Activated CD4-positive, alpha-beta memory T cell treated with anti-CD3 and anti-CD28 coated beads for 36 hours (primary cell): ENCODE results near the gene SRRD. TPM values are rescaled to one million over a fixed set of nuclear protein-coding genes. Genes with fewer than 3 reads are reported as not detected.
A peak's percentile ranks its signal among the peaks of the same experiment; 100 is the strongest.
"Not testable (repeated sequence)": the region's sequence is repeated elsewhere in the genome, so short reads cannot be mapped to it uniquely, and the experiment has no call there.

Experiments
- CTCF ChIA-PET: fragments of 350-600 bp; sonication (Branson Sonifier 250); formaldehyde crosslinking; loops from one replicate; lab custom pipeline; 2021; ENCODE audit warnings: antibody characterized with exemption, inconsistent platforms; lab: Charles Lee
- POLR2A ChIA-PET: fragments of 350-600 bp; sonication (Branson Sonifier 250); formaldehyde crosslinking; loops from one replicate; lab custom pipeline; 2021; ENCODE audit warnings: antibody characterized with exemption; lab: Charles Lee
- DNase-seq: peaks from one replicate; pipeline ENCODE4 v3.0.0-alpha.2; 2020
- H3K27ac Mint-ChIP-seq: one replicate; pipeline ENCODE4 v1.8.0; 2021; ENCODE audit warnings: mixed read lengths
- H3K27me3 Mint-ChIP-seq: one replicate; pipeline ENCODE4 v1.8.0; 2021; ENCODE audit warnings: mixed read lengths
- H3K36me3 Mint-ChIP-seq: one replicate; pipeline ENCODE4 v1.8.0; 2021; ENCODE audit warnings: mixed read lengths
- H3K4me1 Mint-ChIP-seq: one replicate; pipeline ENCODE4 v1.8.0; 2021; ENCODE audit warnings: low read depth, mixed read lengths
- H3K4me3 Mint-ChIP-seq: one replicate; pipeline ENCODE4 v1.8.0; 2021; ENCODE audit warnings: mild to moderate bottlenecking, mixed read lengths
- H3K9me3 Mint-ChIP-seq: one replicate; pipeline ENCODE4 v1.8.0; 2021; ENCODE audit warnings: mixed read lengths
- intact Hi-C: fragments of 100-400 bp; cut with micrococcal nuclease; formaldehyde crosslinking; loops from one replicate; pipeline ENCODE4 v1.15.1; 2023
- total RNA-seq, 2 experiments: library from RNA; stranded (reverse); gene quantifications; one replicate each; pipeline ENCODE4 v1.2.3, GENCODE V29; 2021

Gene SRRD
- total RNA-seq, 2 experiments from 2014 or later, result 20.6 to 22.0 TPM

- POLR2A ChIA-PET, result no interaction called here
- peaks cover 11% of the 10 kb centered on the region for H3K36me3 Mint-ChIP-seq
- DNase-seq, result no peak
- H3K4me3 Mint-ChIP-seq, result no peak overlapping the region
- no peaks in the 10 kb centered on the region for H3K9me3 Mint-ChIP-seq
- CTCF ChIA-PET, result no interaction called here
- intact Hi-C loops, result no loop called here
- no peak overlapping the region for H3K27ac Mint-ChIP-seq
- H3K4me1 Mint-ChIP-seq, result no peaks in the 10 kb centered on the region
- no peaks in the 10 kb centered on the region for H3K27me3 Mint-ChIP-seq
Observed at GRCh38 chr22:26525946-26526564, 42.4 kb downstream of the SRRD start.

DNA sequence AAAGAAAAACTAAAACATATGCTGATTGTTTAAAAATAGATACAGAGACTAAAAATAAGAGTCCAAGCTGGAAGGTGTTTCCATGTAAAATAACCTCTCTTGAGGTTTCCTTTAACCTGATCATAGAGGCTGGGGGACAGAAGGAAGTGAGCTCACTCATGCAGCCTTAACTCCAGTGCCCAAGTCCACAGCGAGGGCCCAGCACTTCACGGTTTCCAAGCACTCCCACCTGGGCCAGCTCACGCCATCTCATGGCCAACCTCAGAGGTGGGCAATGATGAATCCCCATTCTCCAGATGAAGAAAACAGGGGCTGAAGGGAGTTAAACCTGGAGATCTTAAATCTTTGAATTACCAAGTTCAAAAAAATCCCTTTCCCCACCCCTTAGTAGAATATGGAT is 43.5 kb downstream of the SRRD start:
- ChIA-PET POLR2A (no interaction called here), CTCF (no interaction called here)
- H3K4me1 Mint-ChIP-seq, result no peaks in the 10 kb centered on the region
- DNase-seq, result no peak
- H3K9me3 Mint-ChIP-seq, result no peaks in the 10 kb centered on the region
- intact Hi-C loops, result no loop called here
- H3K4me3 Mint-ChIP-seq, result no peak overlapping the region
- no peaks in the 10 kb centered on the region for H3K27me3 Mint-ChIP-seq
- H3K36me3 Mint-ChIP-seq, result peaks cover 18% of the 10 kb centered on the region
- no peak overlapping the region for H3K27ac Mint-ChIP-seq

DNA sequence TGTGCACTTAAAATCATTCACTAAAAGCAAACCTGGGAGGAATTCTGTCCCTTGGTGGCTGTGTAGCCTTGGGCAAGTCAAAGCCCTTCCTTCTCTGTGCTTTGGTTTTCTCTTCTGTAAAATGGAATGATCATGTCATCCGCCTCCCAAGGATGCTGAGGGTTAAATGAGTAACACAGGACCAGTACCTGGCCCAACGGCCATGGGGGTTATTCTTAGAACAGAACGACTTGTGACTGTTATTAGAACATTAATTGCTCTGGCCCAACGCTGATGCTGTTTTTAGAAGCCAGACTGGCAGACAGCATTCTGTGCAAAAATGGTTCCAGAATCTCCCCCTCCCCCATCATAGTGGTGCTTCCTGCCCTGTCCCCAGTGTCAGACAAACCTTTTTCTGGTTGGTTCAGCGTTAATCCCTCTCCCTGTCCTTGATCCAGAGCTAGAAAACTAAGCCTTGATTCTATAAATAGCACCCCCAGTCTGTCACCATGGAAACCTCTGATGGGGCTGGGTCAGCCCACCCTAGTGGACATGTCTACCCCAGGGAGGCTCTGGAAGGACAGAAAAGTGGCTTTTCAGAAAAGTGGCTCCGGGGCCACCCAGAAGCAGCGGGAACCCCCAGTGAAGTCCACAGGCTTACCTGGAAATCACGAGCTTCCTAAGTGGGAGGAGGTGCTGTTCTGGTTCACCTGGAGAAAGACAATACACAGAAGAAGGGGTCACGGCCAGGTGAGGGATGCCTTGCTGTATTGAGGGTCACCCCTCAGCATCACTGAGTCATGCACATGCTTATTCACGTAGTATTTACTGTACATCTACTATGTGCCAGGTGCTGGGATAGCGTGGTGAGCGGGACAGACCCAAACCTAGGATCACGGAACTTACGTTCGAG is 44.1 kb downstream of the SRRD start:
- Mint-ChIP-seq H3K27me3 (no peaks in the 10 kb centered on the region), H3K4me1 (peaks cover 6% of the 10 kb centered on the region), H3K27ac (no peak overlapping the region), H3K4me3 (no peak overlapping the region), H3K36me3 (peaks cover 21% of the 10 kb centered on the region), H3K9me3 (no peaks in the 10 kb centered on the region)
- CTCF ChIA-PET, result no interaction called here
- intact Hi-C loops, result no loop called here
- POLR2A ChIA-PET, result no interaction called here
- no peak for DNase-seq

- H3K27ac Mint-ChIP-seq, H3K4me1 Mint-ChIP-seq, POLR2A ChIA-PET, H3K4me3 Mint-ChIP-seq, CTCF ChIA-PET, intact Hi-C loops, H3K27me3 Mint-ChIP-seq, H3K9me3 Mint-ChIP-seq, DNase-seq: not testable (repeated sequence)
- H3K36me3 Mint-ChIP-seq, result peaks cover 20% of the 10 kb centered on the region
Observed at GRCh38 chr22:26528518-26528917, 44.8 kb downstream of the SRRD start.

GRCh38 chr22:26529345-26529744 is 45.7 kb downstream of the SRRD start:
- POLR2A ChIA-PET, result no interaction called here
- Mint-ChIP-seq H3K27me3 (no peaks in the 10 kb centered on the region), H3K36me3 (peaks cover 20% of the 10 kb centered on the region), H3K9me3 (no peaks in the 10 kb centered on the region), H3K27ac (no peak overlapping the region), H3K4me1 (peaks cover 7% of the 10 kb centered on the region), H3K4me3 (no peak overlapping the region)
- DNase-seq, result no peak
- CTCF ChIA-PET, result interaction anchor here (0.6 to 0.7 kb wide), 2 partner anchors 69 to 151 kb away, joined by 3 read pairs; no protein-coding TSS in a partner anchor
- intact Hi-C loops, result no loop called here

DNA sequence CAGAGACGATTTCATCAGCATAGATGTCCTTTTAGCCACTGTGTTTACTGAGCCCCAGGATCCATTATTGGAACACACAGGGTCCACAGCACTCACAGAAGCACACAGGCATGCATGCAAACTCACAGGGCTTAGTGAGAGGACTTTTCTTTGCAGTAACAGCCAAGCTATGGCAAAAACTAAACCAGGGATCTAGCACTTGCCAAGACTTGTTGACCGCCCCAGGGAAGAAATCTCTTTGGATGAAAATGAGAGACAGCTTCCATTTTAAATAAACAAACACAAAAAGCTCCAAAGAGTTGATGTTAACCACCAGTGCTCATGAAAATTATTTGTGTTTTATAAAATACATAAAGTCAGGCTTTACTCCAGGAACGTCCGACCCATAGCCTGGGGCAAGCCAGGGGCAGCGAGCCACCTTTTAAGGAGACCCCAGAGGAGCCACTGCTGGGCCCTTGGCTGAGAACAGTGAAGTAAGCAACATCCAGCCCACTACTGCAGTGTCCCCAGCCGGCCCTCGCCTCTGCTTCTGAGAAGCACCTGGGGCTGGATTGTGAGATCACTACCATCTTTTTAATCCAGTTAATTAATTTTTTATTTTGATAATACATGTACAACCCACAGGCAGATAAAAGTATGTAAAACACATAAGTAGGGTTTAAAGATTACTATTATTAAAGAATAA is 50.6 kb downstream of the SRRD start:
- H3K4me3 Mint-ChIP-seq, result no peak overlapping the region
- POLR2A ChIA-PET, result interaction anchor here (1.2 kb wide), 1 partner anchor 53 kb away, joined by 3 read pairs; no protein-coding TSS in a partner anchor
- H3K36me3 Mint-ChIP-seq, result peaks cover 21% of the 10 kb centered on the region
- peaks cover 22% of the 10 kb centered on the region for H3K4me1 Mint-ChIP-seq
- no peaks in the 10 kb centered on the region for H3K27me3 Mint-ChIP-seq
- H3K9me3 Mint-ChIP-seq, result no peaks in the 10 kb centered on the region
- CTCF ChIA-PET, result interaction anchor here (0.7 to 1.6 kb wide), 5 partner anchors 11 to 131 kb away, joined by 3 to 4 read pairs (median 3); no protein-coding TSS in a partner anchor
- no peak overlapping the region for H3K27ac Mint-ChIP-seq
- intact Hi-C loops, result no loop called here
- no peak for DNase-seq

DNA sequence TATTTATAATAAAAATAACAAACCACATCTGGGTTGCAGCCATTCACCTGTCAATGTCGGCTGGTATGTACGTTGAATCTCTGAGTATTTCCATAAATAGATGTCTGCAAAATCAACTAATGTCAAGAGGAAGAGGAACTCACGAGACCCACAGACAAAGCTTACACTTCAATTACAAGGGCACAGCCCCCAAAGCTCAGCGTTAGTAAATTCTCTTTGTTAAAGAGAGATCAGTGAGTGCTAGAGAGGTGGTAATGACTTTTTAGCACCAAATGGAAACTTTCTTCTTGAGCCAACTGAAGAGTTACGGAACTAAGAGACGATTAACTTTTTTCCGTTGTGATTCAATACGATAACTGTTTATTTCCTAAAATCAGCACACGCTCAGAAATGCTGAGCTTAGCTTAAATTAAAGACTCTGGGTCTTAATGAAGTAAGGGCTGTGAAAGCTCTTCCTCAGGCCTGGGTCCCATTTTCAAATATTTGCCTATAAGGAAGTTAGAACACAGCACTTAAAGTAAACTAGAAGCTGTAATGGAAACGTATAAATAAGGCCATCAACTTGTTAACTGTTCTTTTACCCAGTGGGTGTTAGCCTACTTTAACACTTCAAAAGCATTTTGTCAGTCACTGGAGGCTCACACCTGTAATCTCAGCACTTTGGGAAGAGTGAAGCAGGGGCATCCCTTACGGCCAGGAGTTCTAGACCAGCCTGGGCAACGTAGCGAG is 51.4 kb downstream of the SRRD start:
- DNase-seq, result no peak
- peaks cover 21% of the 10 kb centered on the region for H3K36me3 Mint-ChIP-seq

GRCh38 chr22:26535603-26535908 is 51.9 kb downstream of the SRRD start:
- DNase-seq, result no peak
- Mint-ChIP-seq H3K27ac (peak overlapping the region; percentile 65), H3K4me1 (peaks cover 22% of the 10 kb centered on the region), H3K9me3 (no peaks in the 10 kb centered on the region), H3K4me3 (no peak overlapping the region), H3K27me3 (no peaks in the 10 kb centered on the region), H3K36me3 (peaks cover 21% of the 10 kb centered on the region)
- ChIA-PET POLR2A (interaction anchor here (1.0 to 1.2 kb wide), 2 partner anchors 52 to 54 kb away, joined by 3 read pairs; partner anchors contain the start of genes HPS4 and SRRD), CTCF (interaction anchor here (1.0 to 1.2 kb wide), 2 partner anchors 10 to 53 kb away, joined by 3 read pairs; no protein-coding TSS in a partner anchor)
- intact Hi-C loops, result no loop called here

More for the DNA sequence above, 51.4 kb downstream of the SRRD start:
- Mint-ChIP-seq H3K27me3 (no peaks in the 10 kb centered on the region), H3K4me1 (peaks cover 22% of the 10 kb centered on the region), H3K9me3 (no peaks in the 10 kb centered on the region), H3K4me3 (no peak overlapping the region), H3K27ac (peak overlapping the region; percentile 65)
- intact Hi-C loops, result no loop called here
- ChIA-PET CTCF (interaction anchor here (0.7 to 1.6 kb wide), 6 partner anchors 10 to 130 kb away, joined by 3 to 4 read pairs (median 3); no protein-coding TSS in a partner anchor), POLR2A (interaction anchor here (1.0 to 1.2 kb wide), 2 partner anchors 51 to 53 kb away, joined by 3 read pairs; partner anchors contain the start of genes HPS4 and SRRD)

DNA sequence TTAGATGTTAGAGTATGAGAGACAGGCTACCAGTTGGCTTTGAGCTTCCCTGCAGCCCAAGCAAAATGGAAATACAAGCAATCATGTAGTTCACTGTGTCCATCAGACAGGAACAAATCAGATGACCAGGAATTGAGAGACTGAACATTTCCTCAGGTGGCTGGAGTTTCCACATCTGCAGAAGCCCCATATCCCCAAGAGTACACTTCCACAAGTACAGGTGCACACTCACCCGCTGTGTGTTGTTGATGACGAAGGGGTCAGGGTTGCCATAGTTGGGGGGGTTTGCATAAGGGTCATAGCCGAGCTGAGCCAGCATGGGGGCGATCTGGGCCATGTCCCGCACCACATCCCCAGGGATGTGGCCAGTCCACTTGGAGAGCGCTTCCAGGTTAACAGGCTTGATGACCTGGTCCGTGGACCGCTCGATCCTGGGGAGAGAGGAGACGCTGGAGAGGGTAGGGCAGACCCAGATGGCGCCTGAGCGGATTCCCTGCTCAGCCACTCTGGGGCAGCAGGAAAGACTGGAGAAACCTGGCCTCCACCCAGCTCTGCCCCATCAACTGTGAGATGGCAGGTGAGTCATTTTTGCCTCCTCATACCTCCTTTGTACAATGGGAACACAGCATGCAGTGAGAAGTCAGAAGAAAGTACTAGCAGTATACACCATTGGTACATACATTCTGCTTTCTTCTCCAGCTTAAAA is 52.5 kb downstream of the SRRD start:
- no peak overlapping the region for H3K27ac Mint-ChIP-seq
- H3K9me3 Mint-ChIP-seq, result no peaks in the 10 kb centered on the region
- ChIA-PET POLR2A (interaction anchor here (1.0 kb wide), 1 partner anchor 53 kb away, joined by 3 read pairs; the partner anchor contains the start of genes HPS4 and SRRD), CTCF (interaction anchor here (0.7 to 1.2 kb wide), 2 partner anchors 54 to 75 kb away, joined by 3 to 5 read pairs; no protein-coding TSS in a partner anchor)
- intact Hi-C loops, result no loop called here
- no peak for DNase-seq
- peaks cover 22% of the 10 kb centered on the region for H3K4me1 Mint-ChIP-seq
- no peaks in the 10 kb centered on the region for H3K27me3 Mint-ChIP-seq
- H3K36me3 Mint-ChIP-seq, result peaks cover 19% of the 10 kb centered on the region
- H3K4me3 Mint-ChIP-seq, result no peak overlapping the region

DNA sequence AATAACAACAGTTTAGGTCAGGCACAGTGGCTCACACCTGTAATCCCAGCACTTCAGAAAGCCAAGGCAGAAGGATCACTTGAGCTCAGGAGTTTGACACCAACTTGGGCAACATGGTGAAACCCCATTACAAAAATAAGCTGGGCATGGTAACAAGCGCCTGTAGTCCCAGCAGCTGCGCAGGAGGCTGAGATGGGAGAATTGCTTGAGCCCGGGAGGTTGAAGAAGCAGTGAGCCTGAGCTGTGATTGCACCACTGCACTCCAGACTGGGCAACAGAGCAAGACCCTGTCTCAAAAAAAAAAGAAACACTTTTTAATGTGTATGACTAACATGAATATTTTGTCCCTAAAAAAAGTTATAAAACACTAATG is 53.1 kb downstream of the SRRD start:
- intact Hi-C loops, result no loop called here
- no peak for DNase-seq
- no peak overlapping the region for H3K27ac Mint-ChIP-seq
- H3K36me3 Mint-ChIP-seq, result peaks cover 16% of the 10 kb centered on the region
- POLR2A ChIA-PET, result no interaction called here
- no peaks in the 10 kb centered on the region for H3K9me3 Mint-ChIP-seq
- no peaks in the 10 kb centered on the region for H3K27me3 Mint-ChIP-seq
- no peak overlapping the region for H3K4me3 Mint-ChIP-seq
- CTCF ChIA-PET, result interaction anchor here (0.6 kb wide), 1 partner anchor 1323 kb away, joined by 3 read pairs; no protein-coding TSS in a partner anchor
- peaks cover 22% of the 10 kb centered on the region for H3K4me1 Mint-ChIP-seq

GRCh38 chr22:26540119-26540518 is 56.4 kb downstream of the SRRD start:
- H3K4me3 Mint-ChIP-seq, result no peak overlapping the region
- H3K36me3 Mint-ChIP-seq, result peaks cover 11% of the 10 kb centered on the region
- H3K27ac Mint-ChIP-seq, result no peak overlapping the region
- no peak for DNase-seq
- ChIA-PET CTCF (no interaction called here), POLR2A (no interaction called here)
- H3K9me3 Mint-ChIP-seq, result no peaks in the 10 kb centered on the region
- H3K4me1 Mint-ChIP-seq, result peaks cover 23% of the 10 kb centered on the region
- intact Hi-C loops, result no loop called here
- H3K27me3 Mint-ChIP-seq, result no peaks in the 10 kb centered on the region
